ENCODE results near the gene ELP1. TPM values are rescaled to one million over a fixed set of nuclear protein-coding genes. Genes with fewer than 3 reads are reported as not detected.

ELP1 gene
- total RNA-seq, 3 donors from 2014 or later: 14.3 to 18.7 (median 16.7) TPM

GRCh38 chr9:108823829-108824228, 110.1 kb downstream of the ELP1 start:
- intact Hi-C loops (cut with DNase I, micrococcal nuclease): no loop called here
- Histone ChIP-seq H3K4me3 (no peak overlapping the region), H3K36me3 (ENCODE audit: low read depth) (no peaks in the 10 kb centered on the region), H3K9me3 (peaks cover 9% of the 10 kb centered on the region), H3K4me1 (ENCODE audit: low read depth) (no peaks in the 10 kb centered on the region)
- ATAC-seq (no peak), DNase-seq (no peak)
- no peak for TF ChIP-seq CTCF (IDR thresholded peaks at IDR 0.05)

Other genes with a start within 250 kb of the ELP1 start
- not detected for gene ACTL7B, start 78.1 kb downstream of the ELP1 start, total RNA-seq
- not detected for gene ACTL7A, start 71.9 kb downstream of the ELP1 start, total RNA-seq
- gene ABITRAM, start 276 bp upstream of the ELP1 start, total RNA-seq: 10 to 100 TPM; 13.2 to 16.8 (median 15.2) TPM
- 10 to 100 TPM in 2 of 3 donors, 1 to 10 TPM in 1; 8.3 to 21.9 (median 15.6) TPM for gene CTNNAL1, start 79.4 kb upstream of the ELP1 start, total RNA-seq
- 10 to 100 TPM; 26.3 to 72.8 (median 33.6) TPM for gene TMEM245, start 185.8 kb upstream of the ELP1 start, total RNA-seq
- 1 to 10 TPM in 1 of 3 donors, under 1 TPM in 2; 0.49 to 4.8 (median 0.96) TPM for gene FRRS1L, start 233.1 kb upstream of the ELP1 start, total RNA-seq